ENCODE data around the gene CYBC1. TPM values are rescaled to one million over a fixed set of nuclear protein-coding genes. Genes with fewer than 3 reads are reported as not detected.

CYBC1 gene

DNA sequence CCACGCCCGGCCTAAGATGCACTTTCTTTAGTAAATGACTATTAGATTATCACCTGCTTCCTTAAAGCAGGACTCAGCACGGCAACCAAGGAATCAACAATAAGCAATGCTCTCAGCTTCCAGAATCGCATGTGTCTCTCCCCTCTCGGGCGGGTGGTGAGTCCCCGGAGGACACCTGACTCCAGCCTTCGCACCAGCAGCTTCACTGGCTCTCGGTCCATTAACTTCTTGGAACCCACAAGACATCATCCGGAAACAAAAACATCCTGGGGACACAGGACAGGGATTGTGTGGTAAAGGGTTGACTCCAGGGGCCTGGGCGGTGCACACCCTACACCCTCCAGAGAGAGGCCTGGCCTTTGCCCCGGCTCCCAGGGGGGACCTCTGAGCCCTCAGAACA lies 56.3 kb downstream of the CYBC1 start:
- Histone ChIP-seq H3K56ac (ENCODE audit: low read length) (no peak overlapping the region), H2BK120ac (ENCODE audit: low read depth, low read length) (no peak overlapping the region), H3K79me1 (ENCODE audit: low read length) (no peaks in the 10 kb centered on the region), H3K4me3 (ENCODE audit: low read length) (no peak overlapping the region), H3K4ac (ENCODE audit: low read depth, low read length) (no peak overlapping the region), H3K79me2 (ENCODE audit: control insufficient read depth, insufficient read depth, low read length) (no peaks in the 10 kb centered on the region), H3K27ac (ENCODE audit: low read depth, low read length) (no peak overlapping the region), H3K9ac (ENCODE audit: low read length) (no peak overlapping the region), H2BK15ac (replicated peaks; ENCODE audit: low read depth) (no peak overlapping the region), H3K18ac (ENCODE audit: low read length) (no peak overlapping the region), H3K4me1 (ENCODE audit: control insufficient read depth, low read depth, low read length) (no peaks in the 10 kb centered on the region), H4K5ac (ENCODE audit: low read length) (no peak overlapping the region), H3K36me3 (ENCODE audit: control insufficient read depth, insufficient read depth, low read length) (no peaks in the 10 kb centered on the region), H4K8ac (ENCODE audit: low read depth, low read length) (no peak overlapping the region), H2BK5ac (ENCODE audit: low read length) (no peak overlapping the region), H2AK5ac (ENCODE audit: low read length) (no peak overlapping the region), H3K23ac (ENCODE audit: low read length) (no peak overlapping the region), H3K4me2 (ENCODE audit: low read length) (no peak overlapping the region), H3K27me3 (ENCODE audit: insufficient read depth, low read length, poor library complexity) (no peaks in the 10 kb centered on the region)
- no peak for DNase-seq
- no CpG with 5 or more reads among the region's 12 CpGs for WGBS (ENCODE audit: extremely low coverage, insufficient coverage, low lambda C conversion rate)

DNA sequence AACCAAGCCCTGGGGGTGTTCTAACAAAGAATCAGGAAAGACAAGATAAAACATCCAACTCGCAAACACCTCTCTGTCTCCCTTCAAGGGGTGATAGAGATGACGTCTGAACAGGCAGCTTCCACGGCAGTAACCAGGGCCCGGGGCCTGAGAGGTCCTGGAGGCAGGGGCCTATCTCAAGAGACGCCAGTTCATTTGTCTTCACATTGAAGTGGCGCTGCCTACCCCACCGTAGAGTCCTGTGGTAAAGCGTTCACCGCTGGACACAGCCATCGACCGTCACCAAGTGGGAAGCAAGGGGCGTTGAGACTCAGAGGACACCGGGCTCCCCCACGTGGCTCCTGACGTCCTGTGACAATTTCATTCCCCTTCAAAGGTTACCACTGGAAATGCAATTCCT lies 57.6 kb downstream of the CYBC1 start:
- no peak overlapping the region for H3K4ac ChIP-seq (ENCODE audit: low read depth, low read length)
- H2AK5ac ChIP-seq (ENCODE audit: low read length): no peak overlapping the region
- H3K23ac ChIP-seq (ENCODE audit: low read length): no peak overlapping the region
- H3K4me3 ChIP-seq (ENCODE audit: low read length): no peak overlapping the region
- H2BK5ac ChIP-seq (ENCODE audit: low read length): no peak overlapping the region
- no peak overlapping the region for H3K27ac ChIP-seq (ENCODE audit: low read depth, low read length)
- H3K4me1 ChIP-seq (ENCODE audit: control insufficient read depth, low read depth, low read length): no peaks in the 10 kb centered on the region
- no peak overlapping the region for H2BK120ac ChIP-seq (ENCODE audit: low read depth, low read length)
- DNase-seq: no peak
- H3K79me2 ChIP-seq (ENCODE audit: control insufficient read depth, insufficient read depth, low read length): no peaks in the 10 kb centered on the region
- H3K79me1 ChIP-seq (ENCODE audit: low read length): no peaks in the 10 kb centered on the region
- no peak overlapping the region for H2BK15ac ChIP-seq (replicated peaks; ENCODE audit: low read depth)
- no peak overlapping the region for H3K4me2 ChIP-seq (ENCODE audit: low read length)
- no peaks in the 10 kb centered on the region for H3K36me3 ChIP-seq (ENCODE audit: control insufficient read depth, insufficient read depth, low read length)
- no peak overlapping the region for H4K8ac ChIP-seq (ENCODE audit: low read depth, low read length)
- no peak overlapping the region for H3K18ac ChIP-seq (ENCODE audit: low read length)
- no peaks in the 10 kb centered on the region for H3K27me3 ChIP-seq (ENCODE audit: insufficient read depth, low read length, poor library complexity)
- no peak overlapping the region for H3K9ac ChIP-seq (ENCODE audit: low read length)
- no peak overlapping the region for H4K5ac ChIP-seq (ENCODE audit: low read length)
- WGBS (ENCODE audit: extremely low coverage, insufficient coverage, low lambda C conversion rate): no CpG with 5 or more reads among the region's 15 CpGs
- no peak overlapping the region for H3K56ac ChIP-seq (ENCODE audit: low read length)

Small RNA genes within 50 kb of the gene (small RNA-seq; reads per million reads assigned to genes)
- gene RF00019 (ENCODE audit: insufficient read depth): not detected
